Fibroblast of the aortic adventitia (primary cell): ENCODE results near the gene MYRF. TPM values are rescaled to one million over a fixed set of nuclear protein-coding genes. Genes with fewer than 3 reads are reported as not detected.

Experiments used
- DNase-seq: peaks from one replicate; pipeline ENCODE4 v3.0.0-alpha.2; 2010; ENCODE audit warnings: low read depth
- H3K4me3 ChIP-seq: 2 replicates; pipeline ENCODE4 v1.5.1; 2011; ENCODE audit warnings: low read depth, mild to moderate bottlenecking, control low read depth, low read length, moderate library complexity
- CTCF ChIP-seq: IDR thresholded peaks from 2 replicates; pipeline ENCODE4 v1.5.1; 2011; ENCODE audit warnings: mild to moderate bottlenecking, low read length, control low read depth, inconsistent platforms; ENCODE audit not compliant: insufficient read depth
- total RNA-seq: library from RNA; depleted of rRNA; stranded (reverse); fragments of >200 nt; gene quantifications from 2 replicates; pipeline ENCODE4 v1.2.3, GENCODE V29; 2012; ENCODE audit warnings: low replicate concordance

The MYRF gene
- total RNA-seq, 1 donor: 0.18 TPM

GRCh38 chr11:61732705-61733104 is 19.7 kb upstream of the MYRF start:
- no peak for TF ChIP-seq CTCF
- DNase-seq: peak; percentile 79
- H3K4me3 ChIP-seq: no peak overlapping the region

GRCh38 chr11:61733120-61733978 is 19.1 kb upstream of the MYRF start:
- peak; percentile 98 for TF ChIP-seq CTCF
- peak; percentile 85 for DNase-seq
- no peak overlapping the region for H3K4me3 ChIP-seq

GRCh38 chr11:61734767-61735166 is 17.7 kb upstream of the MYRF start:
- H3K4me3 ChIP-seq: no peak overlapping the region
- no peak for TF ChIP-seq CTCF
- no peak for DNase-seq

GRCh38 chr11:61735391-61735790 is 17.0 kb upstream of the MYRF start:
- no peak for DNase-seq
- no peak overlapping the region for H3K4me3 ChIP-seq
- no peak for TF ChIP-seq CTCF

- no peak for DNase-seq
- H3K4me3 ChIP-seq: no peak overlapping the region
- no peak for TF ChIP-seq CTCF
These were observed 16.1 kb upstream of the MYRF start for GRCh38 chr11:61736310-61736709.

GRCh38 chr11:61737131-61737530 is 15.3 kb upstream of the MYRF start:
- DNase-seq: no peak
- TF ChIP-seq CTCF: no peak
- H3K4me3 ChIP-seq: no peak overlapping the region
